ENCODE results near the gene CLEC4E.
"Not testable (repeated sequence)": the region's sequence is repeated elsewhere in the genome, so short reads cannot be mapped to it uniquely, and the experiment has no call there.

The CLEC4E gene, protein sequence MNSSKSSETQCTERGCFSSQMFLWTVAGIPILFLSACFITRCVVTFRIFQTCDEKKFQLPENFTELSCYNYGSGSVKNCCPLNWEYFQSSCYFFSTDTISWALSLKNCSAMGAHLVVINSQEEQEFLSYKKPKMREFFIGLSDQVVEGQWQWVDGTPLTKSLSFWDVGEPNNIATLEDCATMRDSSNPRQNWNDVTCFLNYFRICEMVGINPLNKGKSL

DNA sequence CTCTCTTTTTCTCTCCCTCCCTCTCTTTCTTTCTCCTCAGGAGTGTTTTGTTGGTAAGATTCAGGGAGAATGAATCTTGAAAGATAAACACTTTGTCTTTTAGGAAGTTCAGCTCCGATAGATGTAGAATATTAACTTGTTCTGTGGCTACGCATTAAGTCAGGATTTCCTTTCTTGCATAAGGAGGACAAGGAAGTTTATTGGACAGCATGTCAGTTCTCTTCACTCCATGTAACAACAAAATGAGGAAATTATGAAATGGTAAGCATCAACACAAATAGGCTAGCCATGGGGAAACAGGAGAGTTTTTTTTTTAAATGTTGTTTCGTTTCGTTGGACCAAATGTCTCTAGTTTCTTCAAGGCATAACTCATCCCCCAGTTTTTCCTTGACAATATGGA lies at the start of gene CLEC4E:
CLEC4E (minus strand) TSS at position 75 of the 400 bp plus-strand sequence. CDS start 108 bp downstream, outside the sequence.
- H3K4me3 ChIP-seq (ENCODE audit: control insufficient read depth, low read depth, low read length); DNase-seq (ENCODE audit: low read depth): not testable (repeated sequence)

DNA sequence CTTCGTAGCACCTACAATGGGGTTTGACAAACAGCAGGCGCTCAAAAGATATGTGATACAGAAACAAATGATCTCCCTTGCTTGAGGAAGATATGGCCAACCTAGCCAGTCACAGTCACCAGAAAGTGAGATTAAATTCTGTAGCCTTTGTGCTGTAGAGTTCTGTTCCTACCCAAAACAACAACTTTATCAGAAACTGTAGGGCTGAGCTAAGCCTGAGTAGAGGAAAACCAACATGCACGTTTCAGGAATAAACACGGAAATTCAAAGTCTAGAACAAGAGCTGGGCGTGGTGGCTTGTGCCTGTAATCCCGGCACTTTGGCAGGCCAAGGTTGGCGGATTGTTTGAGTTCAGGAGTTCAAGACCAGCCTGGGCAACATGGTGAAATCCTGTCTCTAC lies 49.0 kb upstream of the CLEC4E start:
- TF ChIP-seq, protein P1, sequence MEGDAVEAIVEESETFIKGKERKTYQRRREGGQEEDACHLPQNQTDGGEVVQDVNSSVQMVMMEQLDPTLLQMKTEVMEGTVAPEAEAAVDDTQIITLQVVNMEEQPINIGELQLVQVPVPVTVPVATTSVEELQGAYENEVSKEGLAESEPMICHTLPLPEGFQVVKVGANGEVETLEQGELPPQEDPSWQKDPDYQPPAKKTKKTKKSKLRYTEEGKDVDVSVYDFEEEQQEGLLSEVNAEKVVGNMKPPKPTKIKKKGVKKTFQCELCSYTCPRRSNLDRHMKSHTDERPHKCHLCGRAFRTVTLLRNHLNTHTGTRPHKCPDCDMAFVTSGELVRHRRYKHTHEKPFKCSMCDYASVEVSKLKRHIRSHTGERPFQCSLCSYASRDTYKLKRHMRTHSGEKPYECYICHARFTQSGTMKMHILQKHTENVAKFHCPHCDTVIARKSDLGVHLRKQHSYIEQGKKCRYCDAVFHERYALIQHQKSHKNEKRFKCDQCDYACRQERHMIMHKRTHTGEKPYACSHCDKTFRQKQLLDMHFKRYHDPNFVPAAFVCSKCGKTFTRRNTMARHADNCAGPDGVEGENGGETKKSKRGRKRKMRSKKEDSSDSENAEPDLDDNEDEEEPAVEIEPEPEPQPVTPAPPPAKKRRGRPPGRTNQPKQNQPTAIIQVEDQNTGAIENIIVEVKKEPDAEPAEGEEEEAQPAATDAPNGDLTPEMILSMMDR (IDR thresholded peaks at IDR 0.05; ENCODE audit: control insufficient read depth, insufficient read depth, low read depth, low read length, missing control alignments), result no peak
- DNase-seq (ENCODE audit: low read depth), result no peak
- no peak overlapping the region for H3K4me3 ChIP-seq (ENCODE audit: control insufficient read depth, low read depth, low read length)

DNA sequence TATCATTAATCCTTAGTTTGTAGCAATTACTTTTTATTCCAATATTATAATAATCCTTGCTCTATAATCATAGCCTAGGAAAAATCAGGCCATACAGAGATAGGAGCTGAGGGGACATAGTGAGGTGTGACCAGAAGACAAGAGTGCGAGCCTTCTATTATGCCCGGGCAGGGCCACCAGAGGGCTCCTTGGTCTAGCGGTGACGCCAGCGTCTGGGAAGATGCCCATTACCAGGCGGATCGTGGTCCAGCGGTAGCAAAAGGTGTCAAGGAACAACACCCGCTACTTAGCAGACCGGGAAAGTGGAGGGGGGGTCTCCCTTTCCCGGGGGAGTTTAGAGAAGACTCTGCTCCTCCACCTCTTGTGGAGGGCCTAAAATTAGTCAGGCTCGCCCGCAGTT lies 43.8 kb upstream of the CLEC4E start:
- not testable (repeated sequence) for H3K4me3 ChIP-seq (ENCODE audit: control insufficient read depth, low read depth, low read length); DNase-seq (ENCODE audit: low read depth)

DNA sequence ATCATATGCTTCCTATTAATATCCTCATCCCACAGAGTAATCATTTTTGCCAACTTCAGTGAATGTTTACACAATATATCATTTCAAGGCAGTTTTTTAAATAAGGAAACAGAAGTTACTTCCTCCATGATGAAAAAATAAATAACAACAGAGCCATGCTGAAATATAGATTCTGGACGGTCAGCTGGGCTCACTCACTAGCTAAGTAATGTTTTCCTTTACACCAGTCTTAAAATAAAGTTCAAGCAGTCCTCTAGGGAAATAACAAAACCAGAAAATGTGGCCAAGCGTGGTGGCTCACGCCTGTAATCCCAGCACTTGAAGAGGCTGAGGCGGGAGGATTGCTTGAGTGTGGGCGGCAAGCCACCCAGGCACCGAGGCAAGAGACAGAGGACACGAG lies 43.3 kb upstream of the CLEC4E start:
- TF ChIP-seq, protein P1 (IDR thresholded peaks at IDR 0.05; ENCODE audit: control insufficient read depth, insufficient read depth, low read depth, low read length, missing control alignments), result no peak
- no peak overlapping the region for H3K4me3 ChIP-seq (ENCODE audit: control insufficient read depth, low read depth, low read length)
- no peak for DNase-seq (ENCODE audit: low read depth)

DNA sequence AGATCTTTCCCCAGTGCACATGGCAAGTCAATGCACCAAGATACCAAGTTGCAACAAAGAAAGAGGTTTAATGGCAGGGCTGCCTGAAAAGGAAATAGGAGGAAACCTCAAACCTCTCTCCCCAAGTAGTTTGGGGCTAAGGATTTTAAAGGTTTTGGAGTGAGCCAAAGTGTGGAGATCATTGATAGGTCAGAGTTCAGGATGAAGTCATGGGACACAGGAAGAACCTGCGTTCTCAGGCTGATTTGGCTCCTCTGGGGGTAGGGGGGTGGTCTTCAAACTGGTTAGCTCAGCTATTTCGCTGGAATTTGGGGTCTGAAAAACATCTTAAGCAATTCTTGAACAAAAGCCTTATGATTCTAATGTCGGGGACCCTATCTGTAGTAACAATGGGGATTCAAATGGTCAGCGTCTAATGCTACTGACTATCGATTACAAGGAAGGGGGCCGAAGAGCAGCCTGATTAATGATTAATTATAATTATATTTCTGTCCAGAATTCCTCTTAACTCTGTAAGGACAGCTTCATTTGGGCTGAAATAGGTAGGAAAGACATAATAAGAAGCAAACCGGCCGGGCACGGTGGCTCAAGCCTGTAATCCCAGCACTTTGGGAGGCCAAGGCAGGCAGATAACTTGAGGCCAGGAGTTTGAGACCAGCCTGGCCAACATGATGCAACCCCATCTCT lies 40.5 kb upstream of the CLEC4E start:
- TF ChIP-seq, protein P1 (IDR thresholded peaks at IDR 0.05; ENCODE audit: control insufficient read depth, insufficient read depth, low read depth, low read length, missing control alignments), result no peak
- no peak for DNase-seq (ENCODE audit: low read depth)
- H3K4me3 ChIP-seq (ENCODE audit: control insufficient read depth, low read depth, low read length), result no peak overlapping the region

DNA sequence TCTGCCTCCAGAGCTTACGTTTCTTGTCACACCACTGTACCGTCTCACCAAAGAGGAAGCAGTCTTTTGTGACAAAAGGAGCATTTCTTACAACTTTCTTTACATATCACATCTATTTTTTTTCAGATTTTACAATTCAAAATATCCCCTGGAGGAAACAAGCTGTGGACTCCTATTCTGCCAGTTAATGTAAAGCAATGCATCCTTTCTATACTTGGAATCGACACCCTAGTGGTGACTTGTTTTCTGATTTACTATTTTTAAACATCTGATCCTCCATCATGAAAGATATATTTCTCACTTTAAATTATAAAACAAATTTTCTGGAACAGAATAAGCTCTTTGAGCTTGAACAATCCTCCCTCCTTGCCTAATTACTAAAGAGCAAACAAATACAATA lies 37.2 kb upstream of the CLEC4E start:
- no peak for DNase-seq (ENCODE audit: low read depth)
- no peak overlapping the region for H3K4me3 ChIP-seq (ENCODE audit: control insufficient read depth, low read depth, low read length)
- TF ChIP-seq, protein P1 (IDR thresholded peaks at IDR 0.05; ENCODE audit: control insufficient read depth, insufficient read depth, low read depth, low read length, missing control alignments), result no peak

DNA sequence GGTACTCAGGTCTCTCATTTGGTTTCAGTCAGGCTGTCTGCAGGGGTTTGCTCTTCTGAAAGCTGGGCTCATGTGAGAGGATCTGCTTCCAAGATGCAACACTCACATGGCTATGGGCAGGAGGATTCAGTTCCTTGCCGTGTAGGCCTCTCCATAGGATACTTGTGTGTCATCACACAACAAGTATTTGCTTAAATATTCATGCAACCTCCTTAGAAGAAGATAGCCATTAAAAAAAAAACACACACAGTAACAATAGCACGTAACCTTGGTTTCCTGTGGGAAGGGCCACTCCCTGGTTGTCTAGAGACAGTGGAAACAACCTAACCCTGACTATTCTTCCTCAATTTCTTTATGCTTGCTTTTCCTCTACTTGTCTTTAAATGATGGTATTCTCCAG lies 31.8 kb upstream of the CLEC4E start:
- TF ChIP-seq, protein P1 (IDR thresholded peaks at IDR 0.05; ENCODE audit: control insufficient read depth, insufficient read depth, low read depth, low read length, missing control alignments), result no peak
- DNase-seq (ENCODE audit: low read depth), result no peak
- H3K4me3 ChIP-seq (ENCODE audit: control insufficient read depth, low read depth, low read length), result no peak overlapping the region
